SK-N-SH (cell line): ENCODE results near the gene COLEC11. TPM values are rescaled to one million over a fixed set of nuclear protein-coding genes. Genes with fewer than 3 reads are reported as not detected.
"Not testable (repeated sequence)": the region's sequence is repeated elsewhere in the genome, so short reads cannot be mapped to it uniquely, and the experiment has no call there.

ENCODE experiments used
- CTCF ChIA-PET: fragments of 300-600, 350-600 bp; formaldehyde crosslinking; extraction: SDS; loops from one replicate; lab custom pipeline; 2021; lab: Yijun Ruan, JAX
- POLR2A ChIA-PET: fragments of 350-600 bp; sonication (Branson Sonifier 250); formaldehyde crosslinking; extraction: SDS; loops from one replicate; lab custom pipeline; 2020; ENCODE audit warnings: antibody characterized with exemption, inconsistent platforms; lab: Yijun Ruan, JAX
- DNase-seq: peaks from one replicate; pipeline ENCODE4 v3.0.0; 2012
- H2AFZ ChIP-seq: fragments of 200-600 bp; sonication (generic); 2 replicates; pipeline ENCODE4 v1.8.1; 2016; ENCODE audit warnings: antibody characterized with exemption, mild to moderate bottlenecking, low read depth
- H3F3A ChIP-seq: fragments of 200-600 bp; sonication (generic); replicated peaks from 2 replicates; pipeline ENCODE3; 2016; ENCODE audit warnings: antibody characterized with exemption, mild to moderate bottlenecking; ENCODE audit not compliant: insufficient read depth
- H3K27ac ChIP-seq, 2 experiments: fragments of 200-500 bp in 1 of 2; fragments of 200-600 bp in 1 of 2; sonication (Bioruptor generic) in 1 of 2; sonication (generic), shearing (Covaris generic) in 1 of 2; 2 replicates each; pipeline versions ENCODE4 v1.5.1 to v1.6.1; 2014 to 2016; ENCODE audit warnings: low read depth in 2 of 2, inconsistent platforms in 1 of 2, low read length in 1 of 2, mild to moderate bottlenecking in 1 of 2, mixed read lengths in 1 of 2
- H3K27me3 ChIP-seq: fragments of 200-600 bp; sonication (generic), shearing (Covaris generic); 2 replicates; pipeline ENCODE4 v1.6.1; 2016; ENCODE audit warnings: mixed run types; ENCODE audit not compliant: insufficient read depth
- H3K36me3 ChIP-seq, 2 experiments: fragments of 200-500 bp in 1 of 2; fragments of 200-600 bp in 1 of 2; sonication (Bioruptor generic) in 1 of 2; sonication (generic) in 1 of 2; replicated peaks in 1 of 2; 2 replicates each; pipeline versions ENCODE3 to v1.5.1; 2014 to 2016; ENCODE audit warnings: low read length in 1 of 2, mild to moderate bottlenecking in 1 of 2; ENCODE audit not compliant: insufficient read depth in 2 of 2, control insufficient read depth in 1 of 2
- H3K4me1 ChIP-seq, 2 experiments: fragments of 200-500 bp in 1 of 2; fragments of 200-600 bp in 1 of 2; sonication (Bioruptor generic) in 1 of 2; sonication (generic), shearing (Covaris generic) in 1 of 2; 2 replicates each; pipeline versions ENCODE4 v1.5.1 to v1.6.1; 2014 to 2016; ENCODE audit warnings: low read depth in 1 of 2, low read length in 1 of 2, mixed run types in 1 of 2; ENCODE audit not compliant: insufficient read depth in 2 of 2, control insufficient read depth in 1 of 2
- H3K4me2 ChIP-seq: fragments of 200-600 bp; sonication (generic), shearing (Covaris generic); 2 replicates; pipeline ENCODE4 v1.6.1; 2017; ENCODE audit warnings: mixed run types
- H3K4me3 ChIP-seq, 2 experiments: fragments of 200-500 bp in 1 of 2; fragments of 200-600 bp in 1 of 2; sonication (Bioruptor generic) in 1 of 2; sonication (generic), shearing (Covaris generic) in 1 of 2; 2 replicates each; pipeline versions ENCODE4 v1.5.1 to v1.8.1; 2014 to 2016; ENCODE audit warnings: low read depth in 2 of 2, inconsistent platforms in 1 of 2, low read length in 1 of 2, mild to moderate bottlenecking in 1 of 2, mixed read lengths in 1 of 2, moderate library complexity in 1 of 2
- H3K79me2 ChIP-seq: fragments of 200-600 bp; sonication (generic); 2 replicates; pipeline ENCODE4 v1.8.1; 2017; ENCODE audit warnings: mild to moderate bottlenecking; ENCODE audit not compliant: insufficient read depth
- H3K9ac ChIP-seq: fragments of 200-600 bp; sonication (generic); 2 replicates; pipeline ENCODE4 v1.6.1; 2017; ENCODE audit warnings: mixed run types
- H3K9me2 ChIP-seq: fragments of 200-600 bp; sonication (generic); 2 replicates; pipeline ENCODE4 v1.6.1; 2017; ENCODE audit warnings: mixed run types
- H3K9me3 ChIP-seq: fragments of 200-600 bp; sonication (generic); 2 replicates; pipeline ENCODE4 v1.6.1; 2017; ENCODE audit warnings: mixed run types, mild to moderate bottlenecking, moderate library complexity
- H4K20me1 ChIP-seq: fragments of 200-600 bp; sonication (generic); 2 replicates; pipeline ENCODE4 v1.6.1; 2017; ENCODE audit warnings: mild to moderate bottlenecking, mixed run types; ENCODE audit not compliant: insufficient read depth
- CHD2 ChIP-seq: fragments of 150-350 bp; IDR thresholded peaks from 2 replicates; pipeline ENCODE4 v1.6.1; 2018; ENCODE audit warnings: low read length; ENCODE audit not compliant: partially characterized antibody
- FOXM1 ChIP-seq: IDR thresholded peaks from 2 replicates; pipeline ENCODE4 v1.4.0; 2012; ENCODE audit warnings: low read depth, mild to moderate bottlenecking
- IRF3 ChIP-seq: fragments of 150-350 bp; IDR thresholded peaks from 2 replicates; pipeline ENCODE4 v1.6.1; 2016; ENCODE audit warnings: mild to moderate bottlenecking, low read depth, low read length
- MEF2A ChIP-seq: IDR thresholded peaks from 2 replicates; pipeline ENCODE4 v1.4.0; 2012; ENCODE audit warnings: low read depth, borderline replicate concordance
- MXI1 ChIP-seq: IDR thresholded peaks from 2 replicates; pipeline ENCODE4 v1.6.1; 2012; ENCODE audit warnings: mild to moderate bottlenecking, low read depth, low read length, improper control_type of control experiment
- PBX3 ChIP-seq: IDR thresholded peaks from 2 replicates; pipeline ENCODE4; 2012
- RFX5 ChIP-seq: IDR thresholded peaks from 2 replicates; pipeline ENCODE4 v1.6.1; 2012; ENCODE audit warnings: mild to moderate bottlenecking, improper control_type of control experiment, low read length
- SIN3A ChIP-seq: IDR thresholded peaks from 2 replicates; pipeline ENCODE4 v1.6.1; 2012; ENCODE audit warnings: low read depth, mild to moderate bottlenecking, low read length, moderate library complexity, borderline replicate concordance
- SMC3 ChIP-seq: IDR thresholded peaks from 2 replicates; pipeline ENCODE4 v1.6.1; 2012; ENCODE audit warnings: low read depth, low read length, improper control_type of control experiment
- TCF12 ChIP-seq: IDR thresholded peaks from 2 replicates; pipeline ENCODE4 v1.4.0; 2012
- TEAD4 ChIP-seq: IDR thresholded peaks from 2 replicates; pipeline ENCODE4 v1.4.0; 2012; ENCODE audit warnings: mild to moderate bottlenecking, borderline replicate concordance; ENCODE audit not compliant: insufficient read depth
- YY1 ChIP-seq: IDR thresholded peaks from 2 replicates; pipeline ENCODE4 v1.4.0; 2012; ENCODE audit warnings: low read depth, mild to moderate bottlenecking
- WGBS: methylation state at CpG from one replicate; pipeline ENCODE4 v1.1.6; 2017; ENCODE audit warnings: low lambda C conversion rate; 5-methylcytosine and 5-hydroxymethylcytosine counted together
- polyA plus RNA-seq, 3 experiments: library from polyadenylated mRNA; depleted of rRNA; stranded (reverse); fragments of >200 nt; gene quantifications; 2 replicates each; pipeline ENCODE4 v1.2.3, GENCODE V29; 2012
- TF ChIP-seq, protein P1 (sequence below): IDR thresholded peaks from 2 replicates; pipeline ENCODE4 v1.4.0; 2012; ENCODE audit warnings: low read depth

The COLEC11 gene
- polyA plus RNA-seq, 1 of the 3 experiments (the other 2 are of a cell fraction): 8.7 TPM

DNA sequence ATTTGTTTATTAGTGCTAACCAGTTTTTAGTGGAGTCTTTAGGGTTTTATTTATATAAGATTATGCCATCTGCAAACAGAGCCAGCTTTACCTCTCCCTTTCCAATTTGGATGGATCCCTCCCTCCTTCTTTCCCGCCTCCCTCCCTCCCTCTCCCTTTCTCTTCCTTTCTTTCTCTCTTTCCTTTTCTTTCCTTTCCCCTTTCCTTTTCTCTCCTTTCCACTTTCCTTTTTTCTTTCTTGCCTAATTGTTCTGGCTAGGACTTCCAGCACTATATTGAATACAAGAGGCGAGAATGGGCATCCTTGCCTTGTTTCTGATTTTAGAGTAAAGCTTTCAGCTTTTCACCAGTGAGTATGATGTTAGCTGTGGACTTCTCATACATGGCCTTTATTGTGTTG, 24.1 kb downstream of the COLEC11 start:
- Histone ChIP-seq H3K36me3 (peaks cover 0 to 8% of the 10 kb centered on the region in 2 experiments), H3K4me3 (no peak overlapping the region), H2AFZ (no peak overlapping the region), H3K9me2 (no peaks in the 10 kb centered on the region)
- TF ChIP-seq SMC3 (no peak), MEF2A (no peak), SIN3A (no peak), RFX5 (no peak)
- TF ChIP-seq, all 33 proteins: peak for 0
- Histone ChIP-seq H4K20me1 (no peaks in the 10 kb centered on the region), H3F3A (peaks cover 5% of the 10 kb centered on the region), H3K79me2 (no peaks in the 10 kb centered on the region), H3K27me3 (no peaks in the 10 kb centered on the region), H3K4me1 (peaks cover 0 to 4% of the 10 kb centered on the region in 2 experiments; a peak in 1 of 4 replicates), H3K4me2 (no peak overlapping the region), H3K9me3 (peaks cover 6% of the 10 kb centered on the region; the same call in 1 of the 2 replicates), H3K27ac (peak overlapping the region in 1 of 2 experiments; percentile 62; a peak in 2 of 4 replicates), H3K9ac (no peak overlapping the region)
- no peak for DNase-seq
- WGBS: 68% methylated on average over 2 of the region's 2 CpGs
- ChIA-PET CTCF (interaction anchor here (0.6 to 1.3 kb wide), 3 partner anchors 10 to 33 kb away, joined by 3 read pairs; no protein-coding TSS in a partner anchor), POLR2A (no interaction called here)

DNA sequence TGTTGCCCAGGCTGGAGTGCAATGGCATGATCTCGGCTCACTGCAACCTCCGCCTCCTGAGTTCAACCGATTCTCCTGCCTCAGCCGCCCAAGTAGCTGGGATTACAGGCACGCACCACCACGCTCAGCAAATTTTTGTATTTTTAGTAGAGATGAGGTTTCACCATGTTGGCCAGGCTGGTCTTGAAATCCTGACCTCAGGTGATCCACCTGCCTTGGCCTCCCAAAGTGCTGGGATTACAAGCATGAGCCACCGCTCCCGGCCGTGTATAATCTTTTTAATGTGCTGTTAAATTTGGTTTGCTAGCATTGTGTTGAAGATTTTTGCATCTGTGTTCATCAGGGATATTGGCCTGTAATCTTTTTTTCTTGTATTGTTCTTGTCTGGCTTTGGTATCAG, 24.7 kb downstream of the COLEC11 start:
- 91% methylated on average over 9 of the region's 9 CpGs for WGBS
- H3K36me3 ChIP-seq: not testable (repeated sequence)

GRCh38 chr2:3620834-3621233, 25.9 kb downstream of the COLEC11 start:
- CTCF ChIA-PET: interaction anchor here (0.6 to 1.0 kb wide), 2 partner anchors 26 to 1129 kb away, joined by 3 read pairs; partner anchors contain the start of gene COLEC11
- POLR2A ChIA-PET: interaction anchor here (0.6 kb wide), 1 partner anchor 11 kb away, joined by 3 read pairs; no protein-coding TSS in a partner anchor

More for the DNA sequence above, 24.7 kb downstream of the COLEC11 start:
- H3K9ac ChIP-seq, H3K79me2 ChIP-seq, H4K20me1 ChIP-seq, POLR2A ChIA-PET, H3K4me2 ChIP-seq, H3F3A ChIP-seq, H3K27ac ChIP-seq, CTCF ChIA-PET, H2AFZ ChIP-seq, H3K9me3 ChIP-seq, DNase-seq, H3K27me3 ChIP-seq, H3K4me3 ChIP-seq, H3K9me2 ChIP-seq, H3K4me1 ChIP-seq: not testable (repeated sequence)

More at GRCh38 chr2:3620834-3621233, 25.9 kb downstream of the COLEC11 start:
- Histone ChIP-seq H3K9me3 (no peaks in the 10 kb centered on the region), H3K4me3 (no peak overlapping the region), H3K9ac (no peak overlapping the region), H3F3A (no peaks in the 10 kb centered on the region), H4K20me1 (no peaks in the 10 kb centered on the region), H3K79me2 (no peaks in the 10 kb centered on the region)
- WGBS: 73% methylated on average over 5 of the region's 5 CpGs
- TF ChIP-seq CHD2 (no peak), FOXM1 (no peak), MEF2A (no peak), RFX5 (no peak), TEAD4 (no peak), IRF3 (no peak), TCF12 (no peak), SIN3A (no peak), MXI1 (no peak), YY1 (no peak), PBX3 (no peak)
- TF ChIP-seq, protein P1, sequence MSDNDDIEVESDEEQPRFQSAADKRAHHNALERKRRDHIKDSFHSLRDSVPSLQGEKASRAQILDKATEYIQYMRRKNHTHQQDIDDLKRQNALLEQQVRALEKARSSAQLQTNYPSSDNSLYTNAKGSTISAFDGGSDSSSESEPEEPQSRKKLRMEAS: no peak
- TF ChIP-seq, all 33 proteins: peak for 0
- peaks cover 0 to 4% of the 10 kb centered on the region in 2 experiments; a peak in 1 of 4 replicates for H3K4me1 ChIP-seq
- H3K9me2 ChIP-seq: no peaks in the 10 kb centered on the region
- peaks cover 0 to 4% of the 10 kb centered on the region in 2 experiments for H3K36me3 ChIP-seq
- no peaks in the 10 kb centered on the region for H3K27me3 ChIP-seq
- no peak overlapping the region for H2AFZ ChIP-seq
- H3K27ac ChIP-seq: no peak overlapping the region
- DNase-seq: no peak
- H3K4me2 ChIP-seq: no peak overlapping the region
